ENCODE results near the gene VCX2.
"Not testable (repeated sequence)": the region's sequence is repeated elsewhere in the genome, so short reads cannot be mapped to it uniquely, and the experiment has no call there.

Gene VCX2

GRCh38 chrX:8190341-8190830 lies 19.3 kb upstream of the VCX2 start:
- no peak for DNase-seq (ENCODE audit: low spot score)
- TF ChIP-seq, protein P1, sequence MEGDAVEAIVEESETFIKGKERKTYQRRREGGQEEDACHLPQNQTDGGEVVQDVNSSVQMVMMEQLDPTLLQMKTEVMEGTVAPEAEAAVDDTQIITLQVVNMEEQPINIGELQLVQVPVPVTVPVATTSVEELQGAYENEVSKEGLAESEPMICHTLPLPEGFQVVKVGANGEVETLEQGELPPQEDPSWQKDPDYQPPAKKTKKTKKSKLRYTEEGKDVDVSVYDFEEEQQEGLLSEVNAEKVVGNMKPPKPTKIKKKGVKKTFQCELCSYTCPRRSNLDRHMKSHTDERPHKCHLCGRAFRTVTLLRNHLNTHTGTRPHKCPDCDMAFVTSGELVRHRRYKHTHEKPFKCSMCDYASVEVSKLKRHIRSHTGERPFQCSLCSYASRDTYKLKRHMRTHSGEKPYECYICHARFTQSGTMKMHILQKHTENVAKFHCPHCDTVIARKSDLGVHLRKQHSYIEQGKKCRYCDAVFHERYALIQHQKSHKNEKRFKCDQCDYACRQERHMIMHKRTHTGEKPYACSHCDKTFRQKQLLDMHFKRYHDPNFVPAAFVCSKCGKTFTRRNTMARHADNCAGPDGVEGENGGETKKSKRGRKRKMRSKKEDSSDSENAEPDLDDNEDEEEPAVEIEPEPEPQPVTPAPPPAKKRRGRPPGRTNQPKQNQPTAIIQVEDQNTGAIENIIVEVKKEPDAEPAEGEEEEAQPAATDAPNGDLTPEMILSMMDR (IDR thresholded peaks at IDR 0.05; ENCODE audit: extremely low read depth, missing control alignments), result no peak

- no peak for DNase-seq (ENCODE audit: low spot score)
- TF ChIP-seq, protein P1 (IDR thresholded peaks at IDR 0.05; ENCODE audit: extremely low read depth, missing control alignments), result no peak
Observed at GRCh38 chrX:8189096-8189830, 18.2 kb upstream of the VCX2 start.

- TF ChIP-seq, protein P1 (IDR thresholded peaks at IDR 0.05; ENCODE audit: extremely low read depth, missing control alignments), result no peak
- no peak for DNase-seq (ENCODE audit: low spot score)
Observed at GRCh38 chrX:8183346-8183745, 12.3 kb upstream of the VCX2 start.

DNA sequence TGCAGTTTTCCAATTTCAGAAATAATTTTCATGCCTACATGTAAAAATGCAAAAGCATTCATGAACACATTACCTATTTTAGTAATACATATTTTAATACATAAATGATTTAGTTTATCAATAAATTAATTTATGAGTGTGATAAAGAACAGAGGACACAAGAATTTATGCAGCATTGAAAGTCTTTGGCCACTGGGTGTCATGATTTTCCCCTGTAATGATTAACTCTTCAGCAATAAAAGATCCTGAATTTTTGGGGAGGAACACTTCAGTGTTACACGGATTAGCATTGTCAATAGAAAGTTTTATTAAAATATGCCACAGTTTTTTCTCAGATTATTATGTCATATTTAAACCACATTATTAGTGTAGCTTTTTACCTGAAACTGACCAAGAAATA lies 8.6 kb upstream of the VCX2 start:
- TF ChIP-seq, protein P1 (IDR thresholded peaks at IDR 0.05; ENCODE audit: extremely low read depth, missing control alignments), result no peak
- DNase-seq (ENCODE audit: low spot score), result no peak

GRCh38 chrX:8154011-8154410 lies 17.1 kb downstream of the VCX2 start:
- not testable (repeated sequence) for DNase-seq (ENCODE audit: low spot score)

DNA sequence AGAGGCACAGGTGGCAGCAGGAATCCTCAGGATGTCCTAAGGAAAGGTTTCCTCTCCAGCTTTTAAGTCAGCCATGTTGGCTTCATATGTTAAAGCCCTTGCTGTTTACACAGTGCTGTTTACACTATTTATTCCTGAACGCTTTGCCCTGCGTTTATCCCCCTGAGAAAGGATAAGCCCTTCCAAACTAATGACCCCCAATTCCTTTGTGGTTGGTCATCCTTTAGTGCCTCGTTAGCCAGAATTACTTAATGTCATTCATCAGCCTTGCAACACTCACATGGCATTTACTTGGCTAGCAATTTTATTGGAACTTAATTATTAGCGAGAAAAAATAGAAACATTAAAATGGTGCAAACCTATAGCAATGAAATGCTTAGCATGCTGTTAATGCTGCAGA lies 23.8 kb downstream of the VCX2 start:
- DNase-seq (ENCODE audit: low spot score), result no peak
- TF ChIP-seq, protein P1 (IDR thresholded peaks at IDR 0.05; ENCODE audit: extremely low read depth, missing control alignments), result no peak

DNA sequence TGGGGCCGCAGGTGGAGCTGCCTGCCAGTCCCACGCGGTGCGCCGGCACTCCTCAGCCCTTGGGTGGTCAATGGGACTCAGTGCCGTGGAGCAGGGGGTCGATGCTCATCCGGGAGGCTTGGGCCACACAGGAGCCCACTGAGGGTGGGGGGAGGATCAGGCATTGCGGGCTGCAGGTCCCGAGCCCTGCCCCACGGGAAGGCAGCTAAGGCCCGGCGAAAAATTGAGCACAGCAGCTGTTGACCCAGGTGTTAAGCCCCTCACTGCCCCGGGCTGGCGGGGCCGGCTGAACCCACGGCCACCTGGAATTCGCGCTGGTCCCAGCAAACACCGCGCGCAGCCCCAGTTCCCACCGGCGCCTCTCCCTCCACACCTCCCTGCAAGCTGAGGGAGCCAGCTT lies 26.1 kb downstream of the VCX2 start:
- TF ChIP-seq, protein P1 (IDR thresholded peaks at IDR 0.05; ENCODE audit: extremely low read depth, missing control alignments), result no peak
- no peak for DNase-seq (ENCODE audit: low spot score)

- DNase-seq (ENCODE audit: low spot score), result no peak
- TF ChIP-seq, protein P1 (IDR thresholded peaks at IDR 0.05; ENCODE audit: extremely low read depth, missing control alignments), result no peak
Observed at GRCh38 chrX:8141896-8142295, 29.2 kb downstream of the VCX2 start.

Data from GM20000 (cell line).